ENCODE results near the gene DZIP1L.

DNA sequence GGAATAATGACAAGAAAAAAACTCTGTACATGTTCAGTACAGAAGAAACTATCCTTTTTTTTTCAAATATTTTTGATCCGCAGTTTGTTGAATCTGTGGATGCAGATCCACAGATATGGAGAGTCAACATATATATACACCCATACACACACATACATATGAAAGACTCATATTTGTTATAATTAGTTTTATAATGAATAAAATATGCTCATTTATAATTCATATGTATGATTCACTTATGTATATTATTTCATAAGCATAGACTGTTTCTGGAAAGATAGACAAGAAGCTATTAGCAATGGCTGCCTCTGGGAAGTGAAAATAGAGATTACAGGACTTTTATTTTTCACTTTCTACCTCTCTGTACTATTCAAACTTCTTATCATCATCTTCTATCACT is 9.8 kb downstream of the DZIP1L start:
- TF ChIP-seq, protein P1, sequence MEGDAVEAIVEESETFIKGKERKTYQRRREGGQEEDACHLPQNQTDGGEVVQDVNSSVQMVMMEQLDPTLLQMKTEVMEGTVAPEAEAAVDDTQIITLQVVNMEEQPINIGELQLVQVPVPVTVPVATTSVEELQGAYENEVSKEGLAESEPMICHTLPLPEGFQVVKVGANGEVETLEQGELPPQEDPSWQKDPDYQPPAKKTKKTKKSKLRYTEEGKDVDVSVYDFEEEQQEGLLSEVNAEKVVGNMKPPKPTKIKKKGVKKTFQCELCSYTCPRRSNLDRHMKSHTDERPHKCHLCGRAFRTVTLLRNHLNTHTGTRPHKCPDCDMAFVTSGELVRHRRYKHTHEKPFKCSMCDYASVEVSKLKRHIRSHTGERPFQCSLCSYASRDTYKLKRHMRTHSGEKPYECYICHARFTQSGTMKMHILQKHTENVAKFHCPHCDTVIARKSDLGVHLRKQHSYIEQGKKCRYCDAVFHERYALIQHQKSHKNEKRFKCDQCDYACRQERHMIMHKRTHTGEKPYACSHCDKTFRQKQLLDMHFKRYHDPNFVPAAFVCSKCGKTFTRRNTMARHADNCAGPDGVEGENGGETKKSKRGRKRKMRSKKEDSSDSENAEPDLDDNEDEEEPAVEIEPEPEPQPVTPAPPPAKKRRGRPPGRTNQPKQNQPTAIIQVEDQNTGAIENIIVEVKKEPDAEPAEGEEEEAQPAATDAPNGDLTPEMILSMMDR (conservative IDR thresholded peaks at IDR 0.05), result no peak
- no peak for TF ChIP-seq EZH2 (IDR thresholded peaks at IDR 0.05; ENCODE audit: low read depth)

Measured in PC-9 (cell line).